Measurements from ENCODE around the gene PRKRIP1. TPM values are rescaled to one million over a fixed set of nuclear protein-coding genes. Genes with fewer than 3 reads are reported as not detected.
A peak's percentile ranks its signal among the peaks of the same experiment; 100 is the strongest.

Gene PRKRIP1
- total RNA-seq, 2 donors from 2014 or later, result 30.3 to 35.0 TPM

GRCh38 chr7:102436118-102436517, 40.0 kb downstream of the PRKRIP1 start:
- no peaks in the 10 kb centered on the region for H3K36me3 ChIP-seq (ENCODE audit: control insufficient read depth, insufficient read depth, low read length)
- DNase-seq, result no peak
- H3K36me3 Mint-ChIP-seq (ENCODE audit: low read depth), result peaks cover 20% of the 10 kb centered on the region
- no peak overlapping the region for H3K4me3 ChIP-seq (ENCODE audit: low read length)
- H3K27ac Mint-ChIP-seq, result no peak overlapping the region
- H3K27me3 ChIP-seq (ENCODE audit: control insufficient read depth, insufficient read depth, low read length, poor library complexity, severe bottlenecking), result no peaks in the 10 kb centered on the region
- H3K4me3 Mint-ChIP-seq, result no peak overlapping the region
- TF ChIP-seq, protein P1, sequence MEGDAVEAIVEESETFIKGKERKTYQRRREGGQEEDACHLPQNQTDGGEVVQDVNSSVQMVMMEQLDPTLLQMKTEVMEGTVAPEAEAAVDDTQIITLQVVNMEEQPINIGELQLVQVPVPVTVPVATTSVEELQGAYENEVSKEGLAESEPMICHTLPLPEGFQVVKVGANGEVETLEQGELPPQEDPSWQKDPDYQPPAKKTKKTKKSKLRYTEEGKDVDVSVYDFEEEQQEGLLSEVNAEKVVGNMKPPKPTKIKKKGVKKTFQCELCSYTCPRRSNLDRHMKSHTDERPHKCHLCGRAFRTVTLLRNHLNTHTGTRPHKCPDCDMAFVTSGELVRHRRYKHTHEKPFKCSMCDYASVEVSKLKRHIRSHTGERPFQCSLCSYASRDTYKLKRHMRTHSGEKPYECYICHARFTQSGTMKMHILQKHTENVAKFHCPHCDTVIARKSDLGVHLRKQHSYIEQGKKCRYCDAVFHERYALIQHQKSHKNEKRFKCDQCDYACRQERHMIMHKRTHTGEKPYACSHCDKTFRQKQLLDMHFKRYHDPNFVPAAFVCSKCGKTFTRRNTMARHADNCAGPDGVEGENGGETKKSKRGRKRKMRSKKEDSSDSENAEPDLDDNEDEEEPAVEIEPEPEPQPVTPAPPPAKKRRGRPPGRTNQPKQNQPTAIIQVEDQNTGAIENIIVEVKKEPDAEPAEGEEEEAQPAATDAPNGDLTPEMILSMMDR (conservative IDR thresholded peaks at IDR 0.05), result no peak
- no peaks in the 10 kb centered on the region for H3K9me3 Mint-ChIP-seq
- no peak overlapping the region for H3K9ac ChIP-seq (ENCODE audit: extremely low read depth, low read length, poor library complexity, severe bottlenecking)
- no peaks in the 10 kb centered on the region for H3K27me3 Mint-ChIP-seq (ENCODE audit: insufficient read depth)
- no peaks in the 10 kb centered on the region for H3K9me3 ChIP-seq (ENCODE audit: control insufficient read depth, low read length)
- peaks cover 12% of the 10 kb centered on the region for H3K4me1 Mint-ChIP-seq
- H3K27ac ChIP-seq (ENCODE audit: low read depth, low read length), result no peak overlapping the region
- no peaks in the 10 kb centered on the region for H3K4me1 ChIP-seq (ENCODE audit: control insufficient read depth, insufficient read depth, low read length)
- WGBS, 2 experiments (ENCODE audit: insufficient coverage in 1 of 2, insufficient read length in 1 of 2), result 96 to 100% methylated on average over 9 to 10 of the region's 10 CpGs

- no peak overlapping the region for H3K4me3 ChIP-seq (ENCODE audit: low read length)
- H3K4me1 ChIP-seq (ENCODE audit: control insufficient read depth, insufficient read depth, low read length), result no peaks in the 10 kb centered on the region
- H3K27ac ChIP-seq (ENCODE audit: low read depth, low read length), result no peak overlapping the region
- TF ChIP-seq, protein P1 (conservative IDR thresholded peaks at IDR 0.05), result no peak
- H3K9ac ChIP-seq (ENCODE audit: extremely low read depth, low read length, poor library complexity, severe bottlenecking), result no peak overlapping the region
- Mint-ChIP-seq H3K27me3 (ENCODE audit: insufficient read depth) (no peaks in the 10 kb centered on the region), H3K36me3 (ENCODE audit: low read depth) (peaks cover 39% of the 10 kb centered on the region), H3K9me3 (no peaks in the 10 kb centered on the region), H3K27ac (peak overlapping the region; percentile 77), H3K4me3 (no peak overlapping the region), H3K4me1 (peaks cover 5% of the 10 kb centered on the region)
- peaks cover 4% of the 10 kb centered on the region for H3K36me3 ChIP-seq (ENCODE audit: control insufficient read depth, insufficient read depth, low read length)
- H3K9me3 ChIP-seq (ENCODE audit: control insufficient read depth, low read length), result no peaks in the 10 kb centered on the region
- no peaks in the 10 kb centered on the region for H3K27me3 ChIP-seq (ENCODE audit: control insufficient read depth, insufficient read depth, low read length, poor library complexity, severe bottlenecking)
- WGBS, 2 experiments (ENCODE audit: insufficient coverage in 1 of 2, insufficient read length in 1 of 2), result 73 to 90% methylated on average over 11 to 17 of the region's 17 CpGs
- DNase-seq, result peak; percentile 87
Observed at GRCh38 chr7:102439963-102440795, 44.0 kb downstream of the PRKRIP1 start.

DNA sequence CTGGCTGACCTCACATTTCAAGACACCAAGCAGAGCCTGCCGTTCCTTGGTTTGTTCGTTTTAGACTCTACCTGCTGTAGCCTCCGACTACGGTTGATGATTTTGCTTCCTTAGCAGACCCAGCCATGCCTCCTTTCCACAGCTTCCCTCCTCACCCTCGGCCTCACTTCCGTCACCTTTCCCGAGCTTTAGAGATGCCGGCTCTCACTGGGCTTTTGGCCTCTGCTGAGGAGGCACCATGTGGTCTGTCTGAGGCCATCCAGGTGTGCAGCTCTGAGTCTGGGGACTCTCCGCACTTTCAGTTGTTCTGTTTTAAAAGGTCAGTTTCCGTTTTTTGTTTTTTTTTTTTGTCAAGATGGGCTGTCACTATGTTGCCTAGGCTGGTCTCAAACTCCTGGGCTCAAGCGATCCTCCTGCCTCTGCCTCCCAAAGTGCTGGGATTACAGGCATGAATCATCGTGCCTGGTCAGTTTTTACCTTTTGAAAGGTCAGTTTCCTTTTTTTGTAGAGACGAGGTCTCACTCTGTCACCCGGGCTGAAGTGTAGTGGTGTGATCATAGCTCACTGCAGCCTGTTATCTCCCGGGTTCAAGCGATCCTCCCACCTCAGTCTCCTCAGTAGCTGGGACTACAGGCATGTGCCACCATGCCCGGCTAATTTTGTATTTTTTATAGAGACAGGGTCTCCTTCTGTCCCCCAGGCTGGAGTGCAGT, 49.0 kb downstream of the PRKRIP1 start:
- Histone ChIP-seq H3K4me1 (ENCODE audit: control insufficient read depth, insufficient read depth, low read length) (no peaks in the 10 kb centered on the region), H3K27ac (ENCODE audit: low read depth, low read length) (no peak overlapping the region), H3K27me3 (ENCODE audit: control insufficient read depth, insufficient read depth, low read length, poor library complexity, severe bottlenecking) (no peaks in the 10 kb centered on the region), H3K36me3 (ENCODE audit: control insufficient read depth, insufficient read depth, low read length) (peaks cover 4% of the 10 kb centered on the region), H3K9me3 (ENCODE audit: control insufficient read depth, low read length) (no peaks in the 10 kb centered on the region), H3K9ac (ENCODE audit: extremely low read depth, low read length, poor library complexity, severe bottlenecking) (no peak overlapping the region), H3K4me3 (ENCODE audit: low read length) (no peak overlapping the region)
- no peaks in the 10 kb centered on the region for H3K9me3 Mint-ChIP-seq
- H3K27ac Mint-ChIP-seq, result peak overlapping the region; percentile 15
- TF ChIP-seq, protein P1 (conservative IDR thresholded peaks at IDR 0.05), result no peak
- no peak for DNase-seq
- H3K4me3 Mint-ChIP-seq, result no peak overlapping the region
- no peaks in the 10 kb centered on the region for H3K27me3 Mint-ChIP-seq (ENCODE audit: insufficient read depth)
- peaks cover 26% of the 10 kb centered on the region for H3K36me3 Mint-ChIP-seq (ENCODE audit: low read depth)
- peaks cover 5% of the 10 kb centered on the region for H3K4me1 Mint-ChIP-seq
- WGBS, 2 experiments (ENCODE audit: insufficient coverage in 1 of 2, insufficient read length in 1 of 2), result 93 to 95% methylated on average over 17 of the region's 17 CpGs

All from endodermal cell (in vitro differentiated cells).